Fibroblast of mammary gland (primary cell): ENCODE data around the gene ADCY9.
"Not testable (repeated sequence)": the region's sequence is repeated elsewhere in the genome, so short reads cannot be mapped to it uniquely, and the experiment has no call there.

Experiments used
- DNase-seq: peaks from one replicate; pipeline ENCODE4 v3.0.0-alpha.2; 2010; ENCODE audit warnings: low read depth
- H3K4me3 ChIP-seq: 2 replicates; pipeline ENCODE4 v1.5.1; 2011; ENCODE audit warnings: low read depth, mild to moderate bottlenecking, low read length, moderate library complexity; ENCODE audit not compliant: control insufficient read depth
- TF ChIP-seq, protein P1 (sequence below): conservative IDR thresholded peaks from 2 replicates; pipeline ENCODE4 v1.5.1; 2011; ENCODE audit warnings: low read depth, low read length, inconsistent platforms; ENCODE audit not compliant: control insufficient read depth, insufficient read depth

The ADCY9 gene

DNA sequence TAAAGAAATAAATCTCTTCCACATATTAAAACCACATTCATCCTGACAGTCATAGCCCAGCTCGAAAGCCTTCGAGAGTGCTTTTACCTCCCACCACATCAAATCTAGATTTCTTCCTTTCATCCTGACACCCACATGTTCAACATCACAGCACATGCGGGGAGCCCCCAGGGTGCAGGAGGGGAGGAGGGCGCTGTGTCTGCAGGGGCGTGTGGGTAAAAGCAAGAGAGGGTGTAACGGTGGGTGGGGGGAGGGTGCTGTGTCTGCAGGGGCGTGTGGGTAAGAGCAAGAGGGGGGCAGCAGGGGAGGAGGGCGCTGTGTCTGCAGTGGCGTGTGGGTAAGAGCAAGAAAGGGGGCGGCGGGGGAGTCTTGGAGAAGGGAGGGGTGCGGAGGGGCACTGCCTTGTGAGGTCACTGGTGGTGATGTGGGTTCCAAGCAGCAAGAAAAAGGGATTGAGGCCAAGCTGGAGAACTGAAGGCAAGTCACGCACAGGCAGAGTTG is 34.7 kb downstream of the ADCY9 start:
- TF ChIP-seq, protein P1, sequence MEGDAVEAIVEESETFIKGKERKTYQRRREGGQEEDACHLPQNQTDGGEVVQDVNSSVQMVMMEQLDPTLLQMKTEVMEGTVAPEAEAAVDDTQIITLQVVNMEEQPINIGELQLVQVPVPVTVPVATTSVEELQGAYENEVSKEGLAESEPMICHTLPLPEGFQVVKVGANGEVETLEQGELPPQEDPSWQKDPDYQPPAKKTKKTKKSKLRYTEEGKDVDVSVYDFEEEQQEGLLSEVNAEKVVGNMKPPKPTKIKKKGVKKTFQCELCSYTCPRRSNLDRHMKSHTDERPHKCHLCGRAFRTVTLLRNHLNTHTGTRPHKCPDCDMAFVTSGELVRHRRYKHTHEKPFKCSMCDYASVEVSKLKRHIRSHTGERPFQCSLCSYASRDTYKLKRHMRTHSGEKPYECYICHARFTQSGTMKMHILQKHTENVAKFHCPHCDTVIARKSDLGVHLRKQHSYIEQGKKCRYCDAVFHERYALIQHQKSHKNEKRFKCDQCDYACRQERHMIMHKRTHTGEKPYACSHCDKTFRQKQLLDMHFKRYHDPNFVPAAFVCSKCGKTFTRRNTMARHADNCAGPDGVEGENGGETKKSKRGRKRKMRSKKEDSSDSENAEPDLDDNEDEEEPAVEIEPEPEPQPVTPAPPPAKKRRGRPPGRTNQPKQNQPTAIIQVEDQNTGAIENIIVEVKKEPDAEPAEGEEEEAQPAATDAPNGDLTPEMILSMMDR: no peak
- H3K4me3 ChIP-seq: no peak overlapping the region
- DNase-seq: peak; percentile 39

DNA sequence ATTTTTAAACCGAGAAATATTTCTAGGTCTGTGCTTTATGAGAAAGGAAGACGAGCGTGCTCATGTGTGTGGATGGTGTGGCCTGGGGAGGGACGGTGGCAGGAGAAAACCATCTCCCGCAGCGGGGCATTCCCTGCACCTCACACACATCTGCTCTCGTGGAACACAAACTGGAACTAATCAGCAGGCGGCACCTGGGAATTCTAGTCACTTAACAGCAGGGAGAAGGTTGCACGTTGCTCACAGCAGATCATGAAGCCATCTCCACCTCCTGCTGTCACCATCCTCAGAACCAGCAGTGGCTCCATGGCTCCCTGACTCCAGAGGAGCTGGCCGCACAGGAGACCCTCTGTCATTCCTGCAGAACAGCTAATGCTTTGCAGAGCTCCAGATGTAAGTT is 35.2 kb downstream of the ADCY9 start:
- TF ChIP-seq, protein P1: no peak
- no peak overlapping the region for H3K4me3 ChIP-seq
- DNase-seq: no peak

DNA sequence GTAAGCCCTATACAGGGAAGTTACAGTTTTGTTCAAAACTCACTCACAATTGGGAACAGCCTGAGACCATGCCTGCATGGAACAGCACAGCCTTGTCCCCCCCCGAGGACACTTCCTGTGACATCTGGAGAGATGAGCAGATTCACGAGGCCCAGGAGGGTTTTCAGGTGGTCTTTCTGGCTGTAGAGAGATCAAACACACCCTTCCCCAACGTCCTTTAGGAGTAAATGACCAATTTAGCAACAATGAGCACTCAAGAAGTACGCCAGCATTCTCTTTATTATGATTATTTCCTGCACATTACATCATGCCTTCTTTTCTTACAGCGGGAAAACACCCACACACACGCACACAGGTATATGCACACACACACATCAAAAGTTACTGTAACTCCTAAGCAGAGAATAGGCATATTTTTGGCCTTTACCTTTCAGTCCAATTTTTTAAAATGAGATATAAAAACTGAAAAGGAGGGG is 39.0 kb downstream of the ADCY9 start:
- DNase-seq: no peak
- TF ChIP-seq, protein P1: no peak
- no peak overlapping the region for H3K4me3 ChIP-seq

DNA sequence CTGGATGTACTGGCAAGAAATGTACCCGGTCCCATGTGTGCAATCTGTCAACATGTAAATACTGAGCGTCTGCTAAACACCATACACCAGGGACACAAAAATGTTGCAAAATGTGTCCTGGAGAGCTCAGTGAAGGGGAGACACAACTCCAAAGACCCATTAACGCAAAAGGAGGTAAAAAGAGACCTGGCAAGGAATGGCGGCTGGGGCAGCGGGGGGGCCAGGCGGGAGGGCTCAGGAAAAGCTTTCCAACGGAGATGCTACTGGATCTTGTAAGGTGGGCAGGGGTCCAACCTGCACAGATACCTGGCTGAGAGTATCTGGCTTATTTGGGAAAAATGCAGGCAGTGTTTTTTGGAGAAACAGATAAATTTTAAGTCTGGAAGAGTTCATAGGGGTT is 40.7 kb downstream of the ADCY9 start:
- no peak for DNase-seq
- no peak overlapping the region for H3K4me3 ChIP-seq
- TF ChIP-seq, protein P1: no peak

DNA sequence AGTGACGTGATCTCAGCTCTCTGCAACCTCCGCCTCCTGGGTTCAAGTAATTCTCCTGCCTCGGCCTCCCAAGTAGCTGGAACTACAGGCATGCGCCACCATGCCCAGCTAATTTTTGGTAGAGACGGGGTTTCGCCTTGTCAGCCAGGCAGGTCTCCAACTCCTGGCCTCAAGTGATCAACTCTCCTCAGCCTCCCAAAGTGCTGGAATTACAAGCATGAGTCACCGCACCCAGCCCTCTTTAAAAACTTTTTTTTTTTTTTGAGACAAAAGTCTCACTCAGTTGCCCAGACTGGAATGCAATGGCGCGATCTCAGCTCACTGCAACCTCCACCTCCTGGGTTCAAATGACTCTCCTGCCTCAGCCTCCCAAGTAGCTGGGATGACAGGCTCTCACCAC is 43.1 kb downstream of the ADCY9 start:
- not testable (repeated sequence) for H3K4me3 ChIP-seq
- peak; percentile 70 for DNase-seq

DNA sequence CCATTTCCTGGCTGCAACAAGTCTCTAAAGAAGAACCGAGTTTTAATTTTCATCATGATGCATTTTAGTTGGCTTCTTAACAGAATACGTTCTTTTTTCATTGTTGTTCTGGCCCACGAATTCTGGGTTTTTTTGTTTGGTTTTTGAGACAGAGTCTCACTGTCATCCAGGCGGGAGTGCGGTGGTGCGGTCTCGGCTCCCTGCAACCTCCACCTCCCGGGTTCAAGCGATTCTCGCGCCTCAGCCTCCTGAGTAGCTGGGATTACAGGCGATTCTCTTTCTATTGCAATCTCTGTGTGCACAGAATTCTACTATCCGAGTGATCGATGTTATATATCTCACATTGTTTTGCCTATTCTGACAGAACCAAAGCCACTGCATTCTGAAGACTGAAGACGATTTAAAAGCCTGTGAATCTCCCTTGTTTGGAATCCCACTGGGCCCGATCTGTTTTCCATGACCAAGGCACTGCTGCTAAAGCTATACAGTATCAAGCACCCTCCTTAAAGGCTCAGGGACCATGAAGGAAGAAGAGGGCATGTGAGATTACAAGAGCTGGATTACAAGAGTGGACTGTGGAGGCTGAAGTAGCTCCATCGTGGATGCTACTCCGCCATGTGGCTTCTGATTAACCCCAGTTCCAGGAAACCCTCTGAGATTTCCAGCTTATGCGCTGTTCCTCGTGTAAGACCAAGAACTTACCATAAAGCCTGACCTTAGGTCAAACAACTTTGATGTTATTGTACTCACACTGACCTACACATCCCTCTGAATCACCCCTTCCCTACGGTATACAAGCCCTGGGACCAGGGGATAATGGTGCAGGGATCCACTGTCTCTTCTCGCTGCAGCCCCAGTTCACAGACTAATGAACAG is 44.3 kb downstream of the ADCY9 start:
- DNase-seq: peak; percentile 58
- no peak overlapping the region for H3K4me3 ChIP-seq
- TF ChIP-seq, protein P1: no peak

DNA sequence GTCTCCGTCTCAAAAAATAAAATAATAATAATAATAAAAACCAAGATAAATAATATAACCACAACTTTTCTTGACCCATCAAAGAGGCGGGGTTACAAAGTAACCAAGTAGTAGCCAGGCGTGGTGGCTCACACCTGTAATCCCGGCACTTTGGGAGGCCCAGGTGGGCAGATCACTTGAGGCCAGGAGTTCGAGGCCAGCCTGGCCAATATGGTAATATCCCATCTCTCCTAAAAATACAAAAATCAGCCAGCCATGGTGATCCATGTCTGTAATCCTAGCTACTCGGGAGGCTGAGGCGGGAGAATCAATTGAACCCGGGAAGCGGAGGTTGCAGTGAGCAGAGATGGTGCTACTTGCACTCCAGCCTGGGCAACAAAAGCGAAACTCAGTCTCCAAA is 45.3 kb downstream of the ADCY9 start:
- H3K4me3 ChIP-seq: no peak overlapping the region
- DNase-seq: no peak
- TF ChIP-seq, protein P1: no peak
